ENCODE data around the gene KRCC1. TPM values are rescaled to one million over a fixed set of nuclear protein-coding genes. Genes with fewer than 3 reads are reported as not detected.
A peak's percentile ranks its signal among the peaks of the same experiment; 100 is the strongest.

KRCC1 gene
- total and polyA plus RNA-seq, 9 of the 15 experiments (the other 6 are each of a cell fraction or from before 2014, with no cell fraction given) = 1.9 to 6.0 (median 2.2) TPM

DNA sequence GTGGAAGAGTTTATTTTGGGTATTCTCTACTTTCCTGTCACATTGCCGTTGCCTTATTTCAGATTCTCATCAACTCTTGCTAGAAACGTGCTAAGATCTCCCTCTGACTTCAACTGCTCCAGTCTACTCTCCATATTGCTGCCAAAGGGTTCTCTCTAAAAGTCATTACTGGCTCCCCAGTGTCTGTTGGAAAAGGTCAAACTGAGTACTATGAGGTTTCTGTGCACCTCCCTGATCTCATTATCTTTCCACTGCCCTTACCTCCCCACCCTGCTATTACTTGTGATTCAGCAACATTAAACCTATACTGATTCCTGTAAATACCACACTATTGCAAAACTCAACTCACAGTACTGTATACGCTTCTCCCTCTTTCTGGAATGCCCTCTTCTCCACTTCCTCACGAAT lies 1.9 kb upstream of the KRCC1 start (continued):
- TF ChIP-seq WHSC1 (IDR thresholded peaks at IDR 0.05; ENCODE audit: low read length) (no peak), NR2C2 (CRISPR knock-in tag; IDR thresholded peaks at IDR 0.05) (no peak), NR2C2 (tag; IDR thresholded peaks at IDR 0.05) (no peak), NR1H2 (CRISPR knock-in tag; IDR thresholded peaks at IDR 0.05) (no peak), ARHGAP35 (IDR thresholded peaks at IDR 0.05; ENCODE audit: partially characterized antibody) (no peak), MCM7 (IDR thresholded peaks at IDR 0.05) (no peak), PTTG1 (tag; IDR thresholded peaks at IDR 0.05; ENCODE audit: low read depth) (peak; percentile 22; the same call in 1 of the 2 replicates), NBN (IDR thresholded peaks at IDR 0.05; ENCODE audit: low read depth) (no peak), TCF7 (IDR thresholded peaks at IDR 0.05; ENCODE audit: borderline replicate concordance) (no peak), KLF13 (tag; IDR thresholded peaks at IDR 0.05; ENCODE audit: borderline replicate concordance, low read depth) (no peak), CHD4 (IDR thresholded peaks at IDR 0.05; ENCODE audit: insufficient read depth, insufficient replicate concordance, low read depth, low read length, poor library complexity, severe bottlenecking) (no peak), MBD2 (IDR thresholded peaks at IDR 0.05; ENCODE audit: borderline replicate concordance, low read depth) (peak; percentile 45; the same call in 1 of the 2 replicates), ZBTB7A (IDR thresholded peaks at IDR 0.05; ENCODE audit: borderline replicate concordance, control insufficient read depth, low read depth, low read length) (no peak), RBM15 (IDR thresholded peaks at IDR 0.05; ENCODE audit: insufficient read depth, low read length) (no peak), TAF15 (IDR thresholded peaks at IDR 0.05; ENCODE audit: low read depth, low read length) (no peak), FOXA3 (CRISPR knock-in tag; conservative IDR thresholded peaks at IDR 0.05 in 1 of 2, IDR thresholded peaks at IDR 0.05 in 1 of 2) (no peak), ASH1L (IDR thresholded peaks at IDR 0.05; ENCODE audit: borderline replicate concordance, low read depth, partially characterized antibody) (no peak), RFX7 (CRISPR knock-in tag; IDR thresholded peaks at IDR 0.05) (no peak), ZNF124 (CRISPR knock-in tag; IDR thresholded peaks at IDR 0.05) (no peak), TBL1XR1 (IDR thresholded peaks at IDR 0.05; ENCODE audit: low read length in 2 of 2) (peak; percentile 72 to 79; a peak in 3 of 4 replicates)
- TF ChIP-seq, protein P1, sequence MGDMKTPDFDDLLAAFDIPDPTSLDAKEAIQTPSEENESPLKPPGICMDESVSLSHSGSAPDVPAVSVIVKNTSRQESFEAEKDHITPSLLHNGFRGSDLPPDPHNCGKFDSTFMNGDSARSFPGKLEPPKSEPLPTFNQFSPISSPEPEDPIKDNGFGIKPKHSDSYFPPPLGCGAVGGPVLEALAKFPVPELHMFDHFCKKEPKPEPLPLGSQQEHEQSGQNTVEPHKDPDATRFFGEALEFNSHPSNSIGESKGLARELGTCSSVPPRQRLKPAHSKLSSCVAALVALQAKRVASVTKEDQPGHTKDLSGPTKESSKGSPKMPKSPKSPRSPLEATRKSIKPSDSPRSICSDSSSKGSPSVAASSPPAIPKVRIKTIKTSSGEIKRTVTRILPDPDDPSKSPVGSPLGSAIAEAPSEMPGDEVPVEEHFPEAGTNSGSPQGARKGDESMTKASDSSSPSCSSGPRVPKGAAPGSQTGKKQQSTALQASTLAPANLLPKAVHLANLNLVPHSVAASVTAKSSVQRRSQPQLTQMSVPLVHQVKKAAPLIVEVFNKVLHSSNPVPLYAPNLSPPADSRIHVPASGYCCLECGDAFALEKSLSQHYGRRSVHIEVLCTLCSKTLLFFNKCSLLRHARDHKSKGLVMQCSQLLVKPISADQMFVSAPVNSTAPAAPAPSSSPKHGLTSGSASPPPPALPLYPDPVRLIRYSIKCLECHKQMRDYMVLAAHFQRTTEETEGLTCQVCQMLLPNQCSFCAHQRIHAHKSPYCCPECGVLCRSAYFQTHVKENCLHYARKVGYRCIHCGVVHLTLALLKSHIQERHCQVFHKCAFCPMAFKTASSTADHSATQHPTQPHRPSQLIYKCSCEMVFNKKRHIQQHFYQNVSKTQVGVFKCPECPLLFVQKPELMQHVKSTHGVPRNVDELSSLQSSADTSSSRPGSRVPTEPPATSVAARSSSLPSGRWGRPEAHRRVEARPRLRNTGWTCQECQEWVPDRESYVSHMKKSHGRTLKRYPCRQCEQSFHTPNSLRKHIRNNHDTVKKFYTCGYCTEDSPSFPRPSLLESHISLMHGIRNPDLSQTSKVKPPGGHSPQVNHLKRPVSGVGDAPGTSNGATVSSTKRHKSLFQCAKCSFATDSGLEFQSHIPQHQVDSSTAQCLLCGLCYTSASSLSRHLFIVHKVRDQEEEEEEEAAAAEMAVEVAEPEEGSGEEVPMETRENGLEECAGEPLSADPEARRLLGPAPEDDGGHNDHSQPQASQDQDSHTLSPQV (IDR thresholded peaks at IDR 0.05) = peak; percentile 42; the same call in 1 of the 2 replicates
- TF ChIP-seq, protein P2, sequence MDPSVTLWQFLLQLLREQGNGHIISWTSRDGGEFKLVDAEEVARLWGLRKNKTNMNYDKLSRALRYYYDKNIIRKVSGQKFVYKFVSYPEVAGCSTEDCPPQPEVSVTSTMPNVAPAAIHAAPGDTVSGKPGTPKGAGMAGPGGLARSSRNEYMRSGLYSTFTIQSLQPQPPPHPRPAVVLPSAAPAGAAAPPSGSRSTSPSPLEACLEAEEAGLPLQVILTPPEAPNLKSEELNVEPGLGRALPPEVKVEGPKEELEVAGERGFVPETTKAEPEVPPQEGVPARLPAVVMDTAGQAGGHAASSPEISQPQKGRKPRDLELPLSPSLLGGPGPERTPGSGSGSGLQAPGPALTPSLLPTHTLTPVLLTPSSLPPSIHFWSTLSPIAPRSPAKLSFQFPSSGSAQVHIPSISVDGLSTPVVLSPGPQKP (CRISPR knock-in tag; IDR thresholded peaks at IDR 0.05) = no peak
